Astrocyte (in vitro differentiated cells and primary cell): ENCODE data around the gene ARHGEF11.

Experiments used
- EZH2 ChIP-seq: IDR thresholded peaks from 2 replicates; pipeline ENCODE4 v1.6.1; 2012; ENCODE audit warnings: mild to moderate bottlenecking, low read length, inconsistent platforms; ENCODE audit not compliant: insufficient read depth
- TF ChIP-seq, protein P1 (sequence below): IDR thresholded peaks from 2 replicates; pipeline ENCODE4 v1.5.1; 2011; ENCODE audit warnings: low read depth, mild to moderate bottlenecking, inconsistent platforms, low read length, moderate library complexity; ENCODE audit not compliant: insufficient read depth

DNA sequence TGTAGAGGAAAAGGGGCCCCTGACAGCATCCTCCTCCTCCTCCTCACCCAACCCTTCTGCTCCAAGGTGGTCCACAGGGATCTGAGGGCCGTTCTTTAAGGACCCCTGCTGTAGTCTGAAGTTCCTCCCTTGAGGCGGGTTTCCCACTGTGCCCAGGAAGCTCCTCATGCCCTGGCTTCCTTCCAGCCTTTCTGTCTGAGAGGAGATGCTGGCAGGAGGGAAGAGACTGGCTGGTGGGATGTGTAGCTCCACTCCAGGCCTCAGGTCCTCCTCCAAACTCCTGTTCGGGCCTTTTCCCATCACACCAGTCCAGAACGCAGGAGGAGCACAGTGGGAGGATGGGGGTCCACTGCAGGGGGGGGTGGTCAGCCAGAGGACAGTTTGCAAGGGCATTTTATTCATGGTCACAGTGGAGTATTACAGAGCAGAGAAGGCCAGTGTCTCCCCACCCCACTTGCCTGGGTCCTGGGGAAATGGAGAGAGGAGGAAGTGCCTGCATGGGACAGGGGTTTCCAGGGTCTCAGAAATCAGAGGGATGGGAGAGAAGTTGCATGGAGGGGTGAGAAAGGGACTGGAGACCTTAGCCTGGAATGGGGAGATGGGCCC, 46.2 kb upstream of the ARHGEF11 start:
- TF ChIP-seq, protein P1, sequence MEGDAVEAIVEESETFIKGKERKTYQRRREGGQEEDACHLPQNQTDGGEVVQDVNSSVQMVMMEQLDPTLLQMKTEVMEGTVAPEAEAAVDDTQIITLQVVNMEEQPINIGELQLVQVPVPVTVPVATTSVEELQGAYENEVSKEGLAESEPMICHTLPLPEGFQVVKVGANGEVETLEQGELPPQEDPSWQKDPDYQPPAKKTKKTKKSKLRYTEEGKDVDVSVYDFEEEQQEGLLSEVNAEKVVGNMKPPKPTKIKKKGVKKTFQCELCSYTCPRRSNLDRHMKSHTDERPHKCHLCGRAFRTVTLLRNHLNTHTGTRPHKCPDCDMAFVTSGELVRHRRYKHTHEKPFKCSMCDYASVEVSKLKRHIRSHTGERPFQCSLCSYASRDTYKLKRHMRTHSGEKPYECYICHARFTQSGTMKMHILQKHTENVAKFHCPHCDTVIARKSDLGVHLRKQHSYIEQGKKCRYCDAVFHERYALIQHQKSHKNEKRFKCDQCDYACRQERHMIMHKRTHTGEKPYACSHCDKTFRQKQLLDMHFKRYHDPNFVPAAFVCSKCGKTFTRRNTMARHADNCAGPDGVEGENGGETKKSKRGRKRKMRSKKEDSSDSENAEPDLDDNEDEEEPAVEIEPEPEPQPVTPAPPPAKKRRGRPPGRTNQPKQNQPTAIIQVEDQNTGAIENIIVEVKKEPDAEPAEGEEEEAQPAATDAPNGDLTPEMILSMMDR = no peak
- no peak for TF ChIP-seq EZH2
